HG02870 (cell line): Measurements from ENCODE around the gene TRH.

Experiments
- ATAC-seq: cut with Tn5 transposase; IDR thresholded peaks from one replicate; pipeline ENCODE4 v1.9.1; 2021; ENCODE audit warnings: mild to moderate bottlenecking, moderate library complexity; ENCODE audit not compliant: unreplicated experiment

TRH gene

GRCh38 chr3:129974564-129974832, at the start of gene TRH:
Gene TRH (plus strand): TSS chr3:129974720. CDS start chr3:129975817, 1,097 bp downstream.
- no peak for ATAC-seq

- no peak for ATAC-seq
These were observed 47.4 kb upstream of the TRH start for GRCh38 chr3:129927072-129927471.

- no peak for ATAC-seq
These were observed 45.1 kb upstream of the TRH start for GRCh38 chr3:129929383-129929782.

GRCh38 chr3:129933471-129933870, 41.0 kb upstream of the TRH start:
- ATAC-seq: no peak

- no peak for ATAC-seq
These were observed 40.0 kb upstream of the TRH start for GRCh38 chr3:129934234-129935123.

GRCh38 chr3:129936757-129937156, 37.8 kb upstream of the TRH start:
- ATAC-seq: no peak

GRCh38 chr3:129937717-129938116, 36.8 kb upstream of the TRH start:
- no peak for ATAC-seq

- no peak for ATAC-seq
These were observed 36.2 kb upstream of the TRH start for GRCh38 chr3:129938140-129938930.

GRCh38 chr3:129940086-129940485, 34.4 kb upstream of the TRH start:
- ATAC-seq: no peak

- ATAC-seq: no peak
These were observed 32.2 kb upstream of the TRH start for GRCh38 chr3:129942296-129942695.

- no peak for ATAC-seq
These were observed 31.5 kb upstream of the TRH start for GRCh38 chr3:129943020-129943419.

- ATAC-seq: no peak
These were observed 29.8 kb upstream of the TRH start for GRCh38 chr3:129944709-129945108.

GRCh38 chr3:129947538-129948240, 26.8 kb upstream of the TRH start:
- no peak for ATAC-seq

GRCh38 chr3:129950318-129951046, 24.0 kb upstream of the TRH start:
- ATAC-seq: no peak

GRCh38 chr3:129952556-129953355, 21.8 kb upstream of the TRH start:
- no peak for ATAC-seq

- ATAC-seq: no peak
These were observed 20.9 kb upstream of the TRH start for GRCh38 chr3:129953621-129954020.

- no peak for ATAC-seq
These were observed 20.0 kb upstream of the TRH start for GRCh38 chr3:129954514-129954913.

GRCh38 chr3:129956936-129957335, 17.6 kb upstream of the TRH start:
- no peak for ATAC-seq

GRCh38 chr3:129958755-129959154, 15.8 kb upstream of the TRH start:
- ATAC-seq: no peak

GRCh38 chr3:129961141-129961541, 13.4 kb upstream of the TRH start:
- no peak for ATAC-seq
